Chondrocyte (in vitro differentiated cells): ENCODE data around the gene DISC1. TPM values are rescaled to one million over a fixed set of nuclear protein-coding genes. Genes with fewer than 3 reads are reported as not detected.
"Not testable (repeated sequence)": the region's sequence is repeated elsewhere in the genome, so short reads cannot be mapped to it uniquely, and the experiment has no call there.

ENCODE experiments used
- DNase-seq: peaks from one replicate; pipeline ENCODE4 v3.0.0; 2021; ENCODE audit warnings: mixed read lengths, low spot score
- H3K27ac Mint-ChIP-seq: one replicate; pipeline ENCODE4 v1.8.0; 2021; ENCODE audit warnings: mild to moderate bottlenecking, moderate library complexity, mixed read lengths; ENCODE audit not compliant: unreplicated experiment
- H3K27me3 Mint-ChIP-seq: 2 replicates; pipeline ENCODE4 v1.8.0; 2021; ENCODE audit warnings: low read depth, mixed read lengths
- H3K36me3 Mint-ChIP-seq: 2 replicates; pipeline ENCODE4 v1.8.0; 2021; ENCODE audit warnings: low read depth, mixed read lengths
- H3K4me1 Mint-ChIP-seq: 2 replicates; pipeline ENCODE4 v1.8.0; 2021; ENCODE audit warnings: low read depth, mild to moderate bottlenecking, mixed read lengths
- H3K4me3 Mint-ChIP-seq: one replicate; pipeline ENCODE4 v1.8.0; 2021; ENCODE audit warnings: mild to moderate bottlenecking, moderate library complexity, mixed read lengths; ENCODE audit not compliant: unreplicated experiment
- H3K9me3 Mint-ChIP-seq: 2 replicates; pipeline ENCODE4 v1.8.0; 2021; ENCODE audit warnings: low read depth, mixed read lengths
- CTCF ChIP-seq: fragments of 200-600 bp; sonication (generic); IDR thresholded peaks from 2 replicates; pipeline ENCODE4 v1.5.0; 2021; ENCODE audit warnings: antibody characterized with exemption, mild to moderate bottlenecking, moderate library complexity
- total RNA-seq: library from RNA; stranded (reverse); gene quantifications from 3 replicates; pipeline ENCODE4 v1.2.1, GENCODE V29; 2021

Gene DISC1
- total RNA-seq, 1 donor from 2014 or later = 5.0 TPM

GRCh38 chr1:231653632-231654031, 27.0 kb downstream of the DISC1 start:
- DNase-seq = no peak
- Mint-ChIP-seq H3K36me3 (peaks cover 2% of the 10 kb centered on the region), H3K27me3 (no peaks in the 10 kb centered on the region), H3K27ac (no peak overlapping the region), H3K4me3 (no peak overlapping the region), H3K9me3 (peaks cover 11% of the 10 kb centered on the region), H3K4me1 (peaks cover 12% of the 10 kb centered on the region)
- TF ChIP-seq CTCF = no peak

- peaks cover 5% of the 10 kb centered on the region for H3K36me3 Mint-ChIP-seq
- no peak overlapping the region for H3K27ac Mint-ChIP-seq
- TF ChIP-seq CTCF = no peak
- H3K9me3 Mint-ChIP-seq = peaks cover 13% of the 10 kb centered on the region
- no peak overlapping the region for H3K4me3 Mint-ChIP-seq
- no peak for DNase-seq
- H3K4me1 Mint-ChIP-seq = peaks cover 9% of the 10 kb centered on the region
- no peaks in the 10 kb centered on the region for H3K27me3 Mint-ChIP-seq
These were observed 30.2 kb downstream of the DISC1 start for GRCh38 chr1:231656741-231657140.

DNA sequence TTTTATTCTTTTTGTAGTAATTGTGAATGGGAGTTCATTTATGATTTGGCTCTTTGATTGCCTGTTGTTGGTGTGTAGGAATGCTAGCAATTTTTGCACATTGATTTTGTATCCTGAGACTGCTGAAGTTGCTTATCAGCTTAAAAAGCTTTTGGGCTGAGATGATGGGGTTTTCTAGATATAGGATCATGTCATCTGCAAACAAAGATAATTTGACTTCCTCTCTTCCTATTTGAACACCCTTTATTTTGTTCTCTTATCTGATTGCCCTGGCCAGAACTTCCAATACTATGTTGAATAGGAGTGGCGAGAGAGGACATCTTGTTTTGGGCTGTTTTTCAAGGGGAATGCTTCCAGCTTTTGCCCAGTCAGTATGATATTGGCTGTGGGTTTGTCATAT, 31.6 kb downstream of the DISC1 start:
- H3K27me3 Mint-ChIP-seq, H3K36me3 Mint-ChIP-seq, H3K27ac Mint-ChIP-seq, H3K4me3 Mint-ChIP-seq, H3K4me1 Mint-ChIP-seq, DNase-seq: not testable (repeated sequence)
- H3K9me3 Mint-ChIP-seq = peaks cover 18% of the 10 kb centered on the region

GRCh38 chr1:231660198-231660597, 33.6 kb downstream of the DISC1 start:
- Mint-ChIP-seq H3K4me3 (no peak overlapping the region), H3K9me3 (peaks cover 21% of the 10 kb centered on the region), H3K4me1 (no peaks in the 10 kb centered on the region), H3K27me3 (no peaks in the 10 kb centered on the region), H3K27ac (no peak overlapping the region), H3K36me3 (peaks cover 5% of the 10 kb centered on the region)
- no peak for DNase-seq
- TF ChIP-seq CTCF = no peak

DNA sequence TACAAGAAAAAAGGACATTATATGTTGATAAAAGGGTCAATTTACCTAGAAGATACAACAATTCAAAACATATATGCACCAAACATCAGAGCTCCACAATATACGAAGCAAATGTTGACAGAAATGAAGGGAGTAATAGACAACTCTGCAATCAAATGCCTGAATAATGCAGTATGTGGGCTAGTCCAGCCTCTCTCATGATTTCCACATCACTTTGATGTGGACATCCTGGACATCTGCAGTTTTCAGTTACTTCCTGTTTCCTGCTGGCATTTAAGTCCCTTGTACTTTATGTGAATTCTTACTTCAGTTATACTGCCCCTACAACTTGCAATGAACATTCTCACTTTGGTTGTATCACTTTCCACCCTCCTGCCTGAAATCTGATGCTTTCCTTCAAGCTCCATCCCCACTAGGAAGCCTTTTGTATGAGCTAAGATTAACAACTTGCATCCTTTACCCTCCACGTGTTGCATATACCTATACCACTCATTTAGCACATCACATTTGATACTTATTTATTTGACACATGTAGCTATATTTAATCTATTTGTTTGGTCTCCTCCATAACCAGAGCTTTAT, 36.7 kb downstream of the DISC1 start:
- no peak for DNase-seq
- Mint-ChIP-seq H3K9me3 (peaks cover 13% of the 10 kb centered on the region), H3K27me3 (no peaks in the 10 kb centered on the region), H3K4me3 (no peak overlapping the region), H3K36me3 (peaks cover 5% of the 10 kb centered on the region), H3K27ac (no peak overlapping the region), H3K4me1 (no peaks in the 10 kb centered on the region)
- no peak for TF ChIP-seq CTCF

DNA sequence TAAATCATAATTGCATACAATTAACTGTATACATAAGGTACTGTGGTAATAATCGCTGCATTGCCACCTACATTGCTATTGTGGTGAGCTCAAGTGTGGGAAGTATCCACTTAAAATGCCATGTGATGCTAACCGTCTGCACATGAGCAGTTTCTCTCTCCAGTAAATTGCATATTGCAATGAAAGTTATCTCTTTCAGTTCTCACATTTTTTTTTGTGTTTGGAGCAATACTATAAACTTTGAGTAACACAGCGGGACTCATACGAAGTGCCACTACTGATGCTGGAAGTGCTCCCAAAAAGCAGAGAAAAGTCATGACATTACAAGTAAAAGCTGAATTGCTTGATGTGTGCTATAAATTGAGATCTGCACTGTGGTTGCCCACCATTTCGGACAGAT, 38.5 kb downstream of the DISC1 start:
- H3K27me3 Mint-ChIP-seq = no peaks in the 10 kb centered on the region
- H3K36me3 Mint-ChIP-seq = peaks cover 9% of the 10 kb centered on the region
- H3K4me1 Mint-ChIP-seq = no peaks in the 10 kb centered on the region
- peaks cover 25% of the 10 kb centered on the region for H3K9me3 Mint-ChIP-seq
- no peak overlapping the region for H3K27ac Mint-ChIP-seq
- no peak overlapping the region for H3K4me3 Mint-ChIP-seq
- no peak for TF ChIP-seq CTCF
- no peak for DNase-seq
